Right lobe of liver (tissue), 6 donors: Measurements from ENCODE around the gene YAP1. TPM values are rescaled to one million over a fixed set of nuclear protein-coding genes. Genes with fewer than 3 reads are reported as not detected.

Experiments used
- ATAC-seq, 4 donors: fragments of 200-7000 bp; cut with Tn5 transposase; one replicate each; pipeline ENCODE4 v1.9.1; 2020; ENCODE audit warnings: mild to moderate bottlenecking in 4 of 4, moderate library complexity in 4 of 4
- DNase-seq, 3 donors: peaks; one replicate each; pipeline ENCODE4 v3.0.0-alpha.2; 2020
- H3K27ac ChIP-seq, 3 donors: fragments of 200-600 bp; one replicate each; pipeline ENCODE4 v1.8.0; 2022
- H3K27me3 ChIP-seq, 2 donors: fragments of 200-600 bp; one replicate each; pipeline ENCODE4 v1.8.0; 2022
- H3K36me3 ChIP-seq, 4 donors: fragments of 200-600 bp; sonication (generic) in 1 of 4; one replicate each; pipeline versions ENCODE4 v1.5.1 to v1.8.0; 2017 to 2022; ENCODE audit warnings: control low read depth in 1 of 4
- H3K4me1 ChIP-seq, 4 donors: fragments of 200-600 bp; sonication (generic) in 1 of 4; one replicate each; pipeline versions ENCODE4 v1.5.1 to v1.8.0; 2017 to 2022; ENCODE audit warnings: control low read depth in 1 of 4
- H3K4me3 ChIP-seq, 3 donors: fragments of 200-600 bp; one replicate each; pipeline ENCODE4 v1.8.0; 2022
- H3K9me3 ChIP-seq, 4 donors: fragments of 200-600 bp; sonication (generic) in 1 of 4; one replicate each; pipeline versions ENCODE4 v1.5.1 to v1.8.0; 2017 to 2022; ENCODE audit warnings: control low read depth in 1 of 4
- POLR2A ChIP-seq: fragments of 450-650 bp; IDR thresholded peaks from one replicate; pipeline ENCODE4 v1.6.1; 2017; ENCODE audit warnings: antibody characterized with exemption, mild to moderate bottlenecking
- WGBS: methylation state at CpG from one replicate; pipeline ENCODE4 v1.1.6; 2018; ENCODE audit warnings: low coverage, low lambda C conversion rate; ENCODE audit not compliant: insufficient coverage; ENCODE audit errors: missing lambda C conversion rate; 5-methylcytosine and 5-hydroxymethylcytosine counted together
- intact Hi-C, 2 donors: fragments of 100-400 bp; cut with DNase I; formaldehyde crosslinking; loops; one replicate each; pipeline versions ENCODE4 v1.11.2 to v1.14.1; 2022
- total RNA-seq, 6 experiments: library from RNA; depleted of rRNA in 2 of 6; stranded (reverse); fragments of >200 nt in 2 of 6; fragmentation: NEBNext Ultra II Directional in 3 of 6; extraction: Animal tissue kit (Norgen Biotek cat#: 25700) in 3 of 6; gene quantifications; one replicate each; pipeline versions ENCODE4 v1.1.0 to v1.2.4, GENCODE V29; 2016 to 2023
- TF ChIP-seq, protein P1 (sequence below), 4 donors: fragments of 200-600 bp in 3 of 4; fragments of 450-650 bp in 1 of 4; IDR thresholded peaks; one replicate each; pipeline versions ENCODE4 v1.5.1 to v1.8.0; 2016 to 2022; ENCODE audit warnings: antibody characterized with exemption in 4 of 4, mild to moderate bottlenecking in 2 of 4
- donor health status: DM: no; HTN: yes; CAD: no.
- donor health status: DM: no; HTN: no; CAD: no.
- donor health status: DM: no; HTN: no; CAD: no.
- donor health status: DM: no; HTN: yes; CAD: no.
- donor health status: DM: no; HTN: yes; CAD: no.

Gene YAP1
- total RNA-seq, 6 experiments from 2014 or later, result 17.9 to 60.5 (median 36.3) TPM

DNA sequence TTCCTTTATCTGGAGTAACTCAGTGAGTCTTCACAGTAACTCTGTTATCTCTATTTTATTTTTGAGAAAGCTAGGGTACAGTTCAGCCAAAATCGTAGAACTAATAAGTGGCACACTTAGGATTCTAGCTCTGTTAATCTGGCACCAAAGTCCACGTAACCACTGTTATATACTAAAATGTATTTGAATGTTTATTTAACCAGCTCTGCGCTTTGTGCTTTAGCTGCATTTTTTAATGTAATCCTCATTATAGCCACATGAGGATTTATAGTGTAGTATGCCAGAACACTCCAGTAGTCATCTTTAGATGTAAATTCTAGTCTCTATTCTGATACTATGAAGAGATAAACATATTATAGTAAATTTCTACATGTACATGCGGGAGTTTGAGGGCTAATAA is 36.8 kb downstream of the YAP1 start:
- ATAC-seq, result no peak
- DNase-seq, result no peak
- Histone ChIP-seq H3K27me3 (no peaks in the 10 kb centered on the region), H3K4me1 (peaks cover 0 to 40% (median 4%) of the 10 kb centered on the region in 4 donors), H3K27ac (no peak overlapping the region), H3K9me3 (no peaks in the 10 kb centered on the region), H3K4me3 (no peak overlapping the region), H3K36me3 (no peaks in the 10 kb centered on the region)
- TF ChIP-seq, protein P1, sequence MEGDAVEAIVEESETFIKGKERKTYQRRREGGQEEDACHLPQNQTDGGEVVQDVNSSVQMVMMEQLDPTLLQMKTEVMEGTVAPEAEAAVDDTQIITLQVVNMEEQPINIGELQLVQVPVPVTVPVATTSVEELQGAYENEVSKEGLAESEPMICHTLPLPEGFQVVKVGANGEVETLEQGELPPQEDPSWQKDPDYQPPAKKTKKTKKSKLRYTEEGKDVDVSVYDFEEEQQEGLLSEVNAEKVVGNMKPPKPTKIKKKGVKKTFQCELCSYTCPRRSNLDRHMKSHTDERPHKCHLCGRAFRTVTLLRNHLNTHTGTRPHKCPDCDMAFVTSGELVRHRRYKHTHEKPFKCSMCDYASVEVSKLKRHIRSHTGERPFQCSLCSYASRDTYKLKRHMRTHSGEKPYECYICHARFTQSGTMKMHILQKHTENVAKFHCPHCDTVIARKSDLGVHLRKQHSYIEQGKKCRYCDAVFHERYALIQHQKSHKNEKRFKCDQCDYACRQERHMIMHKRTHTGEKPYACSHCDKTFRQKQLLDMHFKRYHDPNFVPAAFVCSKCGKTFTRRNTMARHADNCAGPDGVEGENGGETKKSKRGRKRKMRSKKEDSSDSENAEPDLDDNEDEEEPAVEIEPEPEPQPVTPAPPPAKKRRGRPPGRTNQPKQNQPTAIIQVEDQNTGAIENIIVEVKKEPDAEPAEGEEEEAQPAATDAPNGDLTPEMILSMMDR (IDR thresholded peaks at IDR 0.05), result no peak
- TF ChIP-seq POLR2A, result no peak
- WGBS, result 57% methylated on average over 4 of the region's 4 CpGs
- intact Hi-C loops, result no loop called here

DNA sequence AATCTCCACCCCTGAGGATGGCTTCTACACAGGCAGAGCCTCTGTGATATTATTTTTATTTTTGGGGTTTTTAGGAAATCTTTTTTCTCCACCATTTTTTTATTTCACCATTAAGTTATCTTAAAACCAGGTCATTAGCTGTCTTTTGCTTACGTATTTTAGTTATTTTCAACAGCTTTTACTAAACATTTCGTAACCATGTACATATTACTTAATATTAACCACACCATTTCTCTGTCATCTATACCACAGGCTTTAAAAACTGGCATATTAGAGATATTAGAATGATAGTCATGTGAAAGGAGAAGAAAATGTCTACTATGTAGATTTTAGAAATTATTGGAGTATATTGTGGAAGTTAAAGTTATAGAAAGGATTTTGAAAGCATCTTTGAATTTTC is 37.4 kb downstream of the YAP1 start:
- DNase-seq, result no peak
- TF ChIP-seq, protein P1 (IDR thresholded peaks at IDR 0.05), result no peak
- TF ChIP-seq POLR2A, result no peak
- ATAC-seq, result no peak
- intact Hi-C loops, result no loop called here
- Histone ChIP-seq H3K4me3 (no peak overlapping the region), H3K27ac (no peak overlapping the region), H3K36me3 (no peaks in the 10 kb centered on the region), H3K4me1 (peaks cover 0 to 41% (median 4%) of the 10 kb centered on the region in 4 donors), H3K27me3 (no peaks in the 10 kb centered on the region), H3K9me3 (no peaks in the 10 kb centered on the region)
- 45% methylated on average over 2 of the region's 2 CpGs for WGBS

DNA sequence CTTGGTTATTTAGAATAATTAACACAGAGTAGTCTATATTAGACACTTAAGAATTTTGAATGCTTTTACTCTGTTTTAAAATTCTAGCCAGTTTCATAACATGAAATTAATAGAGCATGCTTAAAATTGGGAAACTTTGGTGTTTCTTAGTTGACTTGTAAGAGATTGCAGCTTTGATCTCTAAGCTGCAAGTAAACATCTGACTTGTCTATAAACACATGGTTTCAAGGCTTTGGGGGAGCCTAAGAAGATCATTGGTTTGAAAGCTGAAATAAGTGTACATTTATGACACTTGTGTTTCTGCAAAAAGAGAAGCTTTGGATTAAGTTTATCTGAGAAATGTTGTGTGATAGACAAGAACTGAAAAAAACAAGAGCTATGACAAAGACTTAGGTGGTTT is 37.8 kb downstream of the YAP1 start:
- TF ChIP-seq, protein P1 (IDR thresholded peaks at IDR 0.05), result no peak
- no peak for TF ChIP-seq POLR2A
- Histone ChIP-seq H3K4me1 (peaks cover 0 to 44% (median 4%) of the 10 kb centered on the region in 4 donors), H3K27ac (no peak overlapping the region), H3K9me3 (no peaks in the 10 kb centered on the region), H3K27me3 (no peaks in the 10 kb centered on the region), H3K4me3 (no peak overlapping the region), H3K36me3 (no peaks in the 10 kb centered on the region)
- ATAC-seq (no peak), DNase-seq (no peak)
- intact Hi-C loops, result no loop called here

DNA sequence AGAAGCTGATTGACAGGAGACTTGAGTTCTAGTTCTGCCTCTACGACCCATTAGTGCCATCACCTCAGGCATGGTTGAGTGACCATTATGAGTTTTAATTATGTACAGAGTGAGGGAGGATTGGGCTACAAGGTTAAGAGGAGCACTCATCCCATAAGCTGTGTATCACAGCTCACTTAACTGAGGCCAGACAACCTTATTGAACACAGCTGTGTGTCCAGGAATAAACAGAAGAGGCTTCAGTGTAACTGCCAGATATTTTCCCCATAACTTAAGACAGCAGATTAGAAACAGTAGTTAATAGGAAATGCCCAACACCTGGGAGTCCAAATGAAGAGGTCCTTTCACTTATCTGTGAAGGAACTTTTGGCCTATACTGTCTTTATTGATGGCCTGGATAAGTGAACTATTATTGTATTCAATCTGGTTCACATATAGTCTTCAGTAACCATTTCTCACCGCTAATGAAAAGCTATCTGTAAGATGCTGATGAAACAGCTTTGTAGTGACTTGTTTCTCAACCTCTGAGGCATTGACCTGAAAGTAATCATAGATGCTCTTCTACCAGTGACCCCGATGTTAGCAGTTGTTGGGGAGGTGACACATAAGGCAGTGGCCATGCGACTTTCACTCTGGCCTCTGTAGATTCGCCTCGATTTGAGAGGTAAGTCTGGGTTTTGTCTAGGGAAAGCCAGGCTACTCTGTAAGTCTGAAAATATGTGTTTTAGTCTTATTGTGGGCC is 41.7 kb downstream of the YAP1 start:
- TF ChIP-seq, protein P1 (IDR thresholded peaks at IDR 0.05), result no peak
- TF ChIP-seq POLR2A, result no peak
- no peak overlapping the region for H3K27ac ChIP-seq
- no peaks in the 10 kb centered on the region for H3K27me3 ChIP-seq
- H3K4me1 ChIP-seq, result peaks cover 0 to 13% (median 0%) of the 10 kb centered on the region in 4 donors
- H3K9me3 ChIP-seq, result no peaks in the 10 kb centered on the region
- no peaks in the 10 kb centered on the region for H3K36me3 ChIP-seq
- intact Hi-C loops, result no loop called here
- DNase-seq (no peak), ATAC-seq (peak in 1 of 4 donors; percentile 20)
- 76% methylated on average over 6 of the region's 6 CpGs for WGBS
- H3K4me3 ChIP-seq, result no peak overlapping the region
